Measurements from ENCODE around the gene CENPB. TPM values are rescaled to one million over a fixed set of nuclear protein-coding genes. Genes with fewer than 3 reads are reported as not detected.

Gene CENPB
- polyA plus RNA-seq, 1 experiment = 29.7 TPM

GRCh38 chr20:3755814-3756480 lies 30.6 kb downstream of the CENPB start:
- DNase-seq (ENCODE audit: low read depth, low spot score) = no peak
- Histone ChIP-seq H3K4me3 (ENCODE audit: low read depth, low read length) (no peak overlapping the region), H3K27me3 (ENCODE audit: control insufficient read depth, insufficient read depth, low read length) (no peaks in the 10 kb centered on the region), H3K27ac (ENCODE audit: low read depth, low read length) (no peak overlapping the region), H3K9me3 (ENCODE audit: control insufficient read depth, insufficient read depth, low read length) (no peaks in the 10 kb centered on the region; the same call in 1 of the 2 replicates)
- ChIA-PET CTCF (interaction anchor here (0.6 to 1.2 kb wide), 2 partner anchors 43 to 87 kb away, joined by 3 to 4 read pairs; partner anchors contain the start of gene SIGLEC1), POLR2A (no interaction called here)
- no peak for TF ChIP-seq CTCF (IDR thresholded peaks at IDR 0.05; ENCODE audit: low read depth, low read length)

- no peak for DNase-seq (ENCODE audit: low read depth, low spot score)
- H3K27ac ChIP-seq (ENCODE audit: low read depth, low read length) = no peak overlapping the region
- H3K27me3 ChIP-seq (ENCODE audit: control insufficient read depth, insufficient read depth, low read length) = no peaks in the 10 kb centered on the region
- POLR2A ChIA-PET = interaction anchor here (0.8 kb wide), 1 partner anchor 11 kb away, joined by 3 read pairs; no protein-coding TSS in a partner anchor
- H3K4me3 ChIP-seq (ENCODE audit: low read depth, low read length) = no peak overlapping the region
- no peak for TF ChIP-seq CTCF (IDR thresholded peaks at IDR 0.05; ENCODE audit: low read depth, low read length)
- H3K9me3 ChIP-seq (ENCODE audit: control insufficient read depth, insufficient read depth, low read length) = peaks cover under 1% of the 10 kb centered on the region; the same call in 1 of the 2 replicates
- CTCF ChIA-PET = interaction anchor here (0.8 to 1.2 kb wide), 2 partner anchors 75 to 88 kb away, joined by 3 read pairs; no protein-coding TSS in a partner anchor
These were observed 31.3 kb downstream of the CENPB start for GRCh38 chr20:3755269-3755668.

GRCh38 chr20:3754276-3754630 lies 32.3 kb downstream of the CENPB start:
- no peak for DNase-seq (ENCODE audit: low read depth, low spot score)
- CTCF ChIA-PET = interaction anchor here (0.9 kb wide), 1 partner anchor 10 kb away, joined by 3 read pairs; no protein-coding TSS in a partner anchor
- no peaks in the 10 kb centered on the region for H3K27me3 ChIP-seq (ENCODE audit: control insufficient read depth, insufficient read depth, low read length)
- POLR2A ChIA-PET = interaction anchor here (0.8 kb wide), 1 partner anchor 12 kb away, joined by 3 read pairs; no protein-coding TSS in a partner anchor
- peaks cover 4% of the 10 kb centered on the region; the same call in 1 of the 2 replicates for H3K9me3 ChIP-seq (ENCODE audit: control insufficient read depth, insufficient read depth, low read length)
- H3K27ac ChIP-seq (ENCODE audit: low read depth, low read length) = no peak overlapping the region
- TF ChIP-seq CTCF (IDR thresholded peaks at IDR 0.05; ENCODE audit: low read depth, low read length) = no peak
- H3K4me3 ChIP-seq (ENCODE audit: low read depth, low read length) = no peak overlapping the region

GRCh38 chr20:3753501-3754275 lies 32.9 kb downstream of the CENPB start:
- ChIA-PET POLR2A (interaction anchor here (1.4 kb wide), 1 partner anchor 14 kb away, joined by 3 read pairs; the partner anchor contains the start of gene ADISSP), CTCF (interaction anchor here (0.9 to 1.5 kb wide), 6 partner anchors 10 to 65 kb away, joined by 3 to 7 read pairs (median 3); no protein-coding TSS in a partner anchor)
- peaks cover 4% of the 10 kb centered on the region; the same call in 1 of the 2 replicates for H3K9me3 ChIP-seq (ENCODE audit: control insufficient read depth, insufficient read depth, low read length)
- no peak overlapping the region for H3K4me3 ChIP-seq (ENCODE audit: low read depth, low read length)
- no peak for TF ChIP-seq CTCF (IDR thresholded peaks at IDR 0.05; ENCODE audit: low read depth, low read length)
- peak overlapping the region; percentile 21 for H3K27ac ChIP-seq (ENCODE audit: low read depth, low read length)
- H3K27me3 ChIP-seq (ENCODE audit: control insufficient read depth, insufficient read depth, low read length) = no peaks in the 10 kb centered on the region
- no peak for DNase-seq (ENCODE audit: low read depth, low spot score)

Data from AG04450 (cell line).